ENCODE measurements around the gene WWOX.
"Not testable (repeated sequence)": the region's sequence is repeated elsewhere in the genome, so short reads cannot be mapped to it uniquely, and the experiment has no call there.

Gene WWOX

DNA sequence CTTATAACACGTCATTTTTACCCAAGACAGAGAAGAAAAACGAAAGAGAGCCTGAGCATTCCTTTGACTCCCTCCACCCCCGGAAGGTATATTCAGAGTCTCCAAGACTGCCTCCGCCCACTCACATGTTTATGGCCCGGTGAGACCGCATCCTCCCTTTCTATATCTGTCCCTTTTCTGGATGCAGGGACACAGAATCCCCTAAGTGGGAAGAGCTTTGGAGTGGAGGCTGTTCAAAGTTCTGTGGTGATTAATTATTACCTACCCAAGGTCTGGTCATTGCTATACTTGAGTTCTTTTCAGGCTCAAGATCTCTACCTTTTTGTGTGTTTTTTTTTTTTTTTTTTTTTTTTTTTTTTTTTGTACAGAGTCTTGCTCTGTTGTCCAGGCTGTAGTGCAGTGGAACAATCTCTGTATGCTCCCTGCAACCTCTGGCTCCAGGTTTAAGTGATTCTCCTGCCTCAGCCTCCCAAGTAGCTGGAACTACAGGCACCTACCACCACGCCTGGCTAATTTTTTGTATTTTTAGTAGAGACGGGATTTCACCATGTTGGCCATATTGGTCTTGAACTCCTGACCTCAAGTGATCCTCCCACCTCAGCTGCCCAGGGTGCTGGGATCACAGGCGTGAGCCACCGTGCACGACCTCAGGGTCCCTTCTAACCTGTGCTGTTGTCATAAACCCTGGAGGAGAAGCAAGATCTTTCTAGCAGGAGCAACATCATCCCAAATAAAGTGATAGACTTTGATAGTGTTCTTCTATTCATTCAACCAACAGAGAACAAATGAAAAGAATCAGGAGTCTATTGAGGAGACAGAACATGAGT lies 407.1 kb downstream of the WWOX start:
- DNase-seq: no peak

GRCh38 chr16:78507576-78507975 lies 408.1 kb downstream of the WWOX start:
- DNase-seq: no peak

DNA sequence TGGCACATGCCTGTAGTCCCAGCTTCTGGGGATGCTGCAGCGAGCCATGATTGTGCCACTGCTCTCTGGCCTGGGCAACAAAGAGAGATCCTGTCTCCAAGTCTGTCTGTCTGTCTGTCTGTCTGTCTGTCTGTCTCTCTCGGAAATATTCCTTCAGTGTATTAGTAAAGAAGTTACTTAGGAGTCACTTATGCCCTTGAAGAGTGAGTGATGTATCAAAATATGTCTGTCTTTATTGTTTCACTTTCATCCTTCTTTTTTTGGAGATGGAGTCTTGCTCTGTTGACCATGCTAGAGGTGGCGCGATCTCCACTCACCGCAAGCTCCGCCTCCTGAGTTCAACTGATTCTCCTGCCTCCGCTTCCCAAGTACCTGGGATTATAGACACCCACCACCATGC lies 410.5 kb downstream of the WWOX start:
- no peak for DNase-seq

GRCh38 chr16:78510496-78510895 lies 411.0 kb downstream of the WWOX start:
- no peak for DNase-seq

GRCh38 chr16:78513838-78514237 lies 414.4 kb downstream of the WWOX start:
- DNase-seq: peak; percentile 42

DNA sequence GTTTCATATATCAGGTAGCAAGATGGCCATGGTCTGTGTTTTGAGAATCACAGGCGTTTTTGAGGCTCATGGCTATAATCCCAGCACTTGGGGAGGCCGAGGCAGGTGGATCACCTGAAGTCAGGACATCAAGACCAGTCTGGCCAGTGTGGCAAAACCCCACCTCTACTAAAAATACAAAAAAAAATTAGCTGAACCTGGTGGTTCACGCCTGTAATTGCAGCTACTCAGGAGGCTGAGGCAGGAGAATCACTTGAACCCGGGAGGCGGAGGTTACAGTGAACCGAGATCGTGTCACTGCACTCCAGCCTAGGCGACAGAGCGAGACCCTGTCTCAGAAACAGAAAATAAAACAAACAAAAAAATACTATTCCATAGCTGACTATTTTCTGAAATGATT lies 415.4 kb downstream of the WWOX start:
- DNase-seq: not testable (repeated sequence)

DNA sequence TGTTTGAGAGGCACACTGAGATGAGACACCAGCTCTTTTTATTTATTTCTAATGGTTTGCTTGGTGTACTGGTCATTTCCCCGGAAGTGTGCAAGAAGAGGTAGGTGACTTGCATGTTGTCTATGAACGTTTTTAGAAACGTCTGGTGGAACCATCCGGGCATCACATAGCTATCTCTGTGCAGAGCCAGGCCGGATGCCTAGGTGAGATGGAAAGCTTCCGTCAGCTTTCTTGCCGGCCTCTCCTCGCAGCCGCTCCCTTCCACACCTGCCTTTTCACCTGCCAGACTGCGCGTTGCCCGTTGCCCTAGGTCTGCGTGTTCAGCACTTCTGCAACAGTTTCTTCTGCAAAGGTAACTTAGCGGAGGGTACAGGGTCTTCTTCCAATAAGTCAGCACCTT lies 416.0 kb downstream of the WWOX start:
- DNase-seq: peak; percentile 18

- DNase-seq: no peak
These were observed 416.7 kb downstream of the WWOX start for GRCh38 chr16:78516006-78516736.

- no peak for DNase-seq
These were observed 420.4 kb downstream of the WWOX start for GRCh38 chr16:78519896-78520295.

- DNase-seq: no peak
These were observed 421.0 kb downstream of the WWOX start for GRCh38 chr16:78520470-78520869.

- no peak for DNase-seq
These were observed 422.9 kb downstream of the WWOX start for GRCh38 chr16:78522327-78522726.

- no peak for DNase-seq
These were observed 423.9 kb downstream of the WWOX start for GRCh38 chr16:78523212-78523985.

DNA sequence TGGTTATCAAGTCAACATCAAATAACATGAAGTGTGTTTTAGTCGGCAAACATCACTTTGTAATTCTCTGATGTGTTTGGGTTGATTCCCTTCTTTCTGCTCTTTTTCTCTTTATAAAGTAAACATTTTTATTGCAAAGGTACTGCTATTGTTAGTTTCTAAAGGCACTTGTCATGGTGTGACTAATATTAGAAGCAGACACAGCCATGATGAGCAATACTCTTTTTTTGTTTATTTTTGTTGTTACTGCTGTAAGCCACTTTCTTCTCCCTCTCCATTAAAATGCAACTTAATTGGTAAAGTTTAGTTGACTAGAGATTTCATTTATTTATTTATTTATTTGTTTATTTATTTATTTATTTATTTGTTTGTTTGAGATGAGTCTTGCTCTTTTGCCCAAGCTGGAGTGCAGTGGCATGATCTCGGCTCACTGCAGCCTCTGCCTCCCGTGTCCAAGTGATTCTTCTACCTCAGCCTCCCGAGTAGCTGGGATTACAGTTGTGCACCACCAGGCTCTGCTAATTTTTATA lies 424.7 kb downstream of the WWOX start:
- no peak for DNase-seq

GRCh38 chr16:78528265-78528664 lies 428.8 kb downstream of the WWOX start:
- DNase-seq: no peak

DNA sequence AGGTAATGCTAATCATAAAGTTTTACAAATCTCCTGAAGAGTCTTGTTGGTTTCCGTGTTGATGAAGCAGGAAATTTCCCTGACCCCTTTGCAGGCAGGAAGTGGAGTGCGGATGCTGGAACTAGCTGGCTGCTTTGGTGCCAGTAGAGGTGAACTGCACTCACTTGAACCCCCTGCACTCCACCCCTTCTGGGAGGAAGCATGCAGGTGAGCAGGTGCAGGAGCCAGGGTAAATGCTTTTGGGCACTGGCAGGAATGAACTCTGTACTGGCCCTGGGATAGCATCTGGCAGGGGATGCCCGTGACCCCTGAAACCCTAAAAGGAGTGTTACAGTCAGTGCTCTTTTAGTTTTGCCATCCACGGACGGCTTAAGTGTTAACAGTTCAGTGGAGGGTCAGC lies 430.4 kb downstream of the WWOX start:
- DNase-seq: no peak

GRCh38 chr16:78530283-78530682 lies 430.8 kb downstream of the WWOX start:
- no peak for DNase-seq

- DNase-seq: no peak
These were observed 435.6 kb downstream of the WWOX start for GRCh38 chr16:78535098-78535497.

GRCh38 chr16:78537511-78537910 lies 438.1 kb downstream of the WWOX start:
- no peak for DNase-seq

- no peak for DNase-seq
These were observed 438.8 kb downstream of the WWOX start for GRCh38 chr16:78538292-78538691.

DNA sequence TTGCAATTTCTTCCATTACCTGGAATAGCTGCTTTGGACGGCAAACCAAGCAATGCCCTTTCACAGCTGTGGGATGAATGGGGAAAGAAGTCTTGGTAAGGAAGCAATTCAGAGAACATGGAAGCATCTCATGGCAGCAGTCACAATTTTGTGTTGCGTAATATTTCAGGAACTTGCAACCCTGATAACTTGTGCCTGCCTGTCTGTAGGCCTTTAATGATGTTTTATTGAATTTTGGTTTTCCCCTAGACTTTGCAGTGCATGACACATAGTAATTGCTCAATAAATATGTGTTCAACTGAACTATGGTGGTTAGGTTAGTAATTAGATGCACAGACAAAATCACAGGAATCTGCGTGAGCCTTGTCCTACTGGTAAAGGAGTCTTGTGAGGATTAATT lies 439.5 kb downstream of the WWOX start:
- no peak for DNase-seq

DNA sequence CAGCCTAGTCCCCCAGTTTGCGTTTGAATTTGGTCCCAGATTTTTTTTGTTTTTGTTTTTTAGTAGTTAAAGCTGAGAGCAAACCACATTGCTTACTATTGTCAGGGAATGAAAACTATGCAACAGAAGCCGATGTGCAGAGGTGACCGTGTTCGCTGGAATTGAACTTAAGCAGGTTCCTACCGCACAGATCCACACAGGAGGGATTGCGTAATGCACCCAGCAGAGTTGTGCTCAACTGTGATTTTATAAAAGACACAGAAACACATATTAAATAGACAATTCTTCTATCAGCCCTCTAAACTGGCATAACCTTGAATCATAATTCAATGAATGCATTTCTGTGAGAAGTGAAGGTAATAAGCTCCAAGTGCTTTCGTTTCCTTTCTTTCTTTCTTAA lies 443.0 kb downstream of the WWOX start:
- no peak for DNase-seq

DNA sequence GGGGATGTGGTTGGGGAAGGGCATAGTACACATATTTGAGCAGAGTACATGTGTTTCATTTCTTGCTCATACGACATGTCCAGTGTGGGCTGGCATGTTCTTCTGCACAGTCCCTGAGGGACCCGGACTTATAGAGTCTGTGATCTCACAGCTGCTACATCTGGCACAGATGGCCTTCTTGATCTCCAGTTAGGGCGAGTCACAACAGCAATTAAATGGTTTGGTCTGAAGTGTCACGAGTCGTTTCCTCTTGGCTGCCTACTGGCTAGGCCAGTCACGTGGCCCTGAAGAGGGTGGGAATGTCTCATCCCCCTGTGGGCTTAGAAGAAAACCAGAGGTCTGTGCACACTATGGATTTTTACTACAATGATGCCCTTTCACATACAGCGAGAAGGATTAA lies 443.6 kb downstream of the WWOX start:
- peak; percentile 10 for DNase-seq

GRCh38 chr16:78549366-78549765 lies 449.9 kb downstream of the WWOX start:
- no peak for DNase-seq

All from DMS79 treated with DMSO at 0.1 percent for 48 hours (cell line).